ENCODE measurements around the gene CA12.

The CA12 gene

DNA sequence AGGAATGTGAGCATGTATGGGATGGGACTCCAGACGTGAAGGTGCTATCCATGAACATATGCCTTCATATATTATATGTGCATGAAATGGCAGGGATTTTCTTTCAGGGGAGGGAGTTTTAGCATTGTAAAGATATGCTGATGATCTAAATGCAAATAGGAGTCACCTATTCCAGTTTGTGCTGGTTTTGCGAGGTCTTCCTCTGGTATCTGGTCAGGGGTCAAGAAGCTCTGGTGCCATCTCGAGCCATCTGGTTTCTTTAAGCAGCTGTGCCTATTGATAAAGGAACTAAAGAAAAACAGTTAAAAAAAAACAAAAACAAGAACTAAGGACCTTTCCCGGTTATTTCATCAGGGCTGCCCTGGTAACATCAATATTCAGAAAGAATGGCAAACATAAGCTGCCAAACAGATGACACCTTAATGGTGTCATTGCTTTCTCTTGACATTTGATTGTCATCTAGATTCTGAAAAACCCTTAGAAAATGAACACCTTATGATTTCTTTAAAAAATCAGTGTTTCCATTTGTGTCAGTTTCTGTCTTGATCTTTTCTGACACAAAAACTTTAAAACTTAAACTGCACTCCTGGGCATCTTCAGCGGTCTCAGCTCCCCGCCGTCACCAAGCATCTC lies 81.6 kb downstream of the CA12 start:
- DNase-seq, result peak; percentile 14

DNA sequence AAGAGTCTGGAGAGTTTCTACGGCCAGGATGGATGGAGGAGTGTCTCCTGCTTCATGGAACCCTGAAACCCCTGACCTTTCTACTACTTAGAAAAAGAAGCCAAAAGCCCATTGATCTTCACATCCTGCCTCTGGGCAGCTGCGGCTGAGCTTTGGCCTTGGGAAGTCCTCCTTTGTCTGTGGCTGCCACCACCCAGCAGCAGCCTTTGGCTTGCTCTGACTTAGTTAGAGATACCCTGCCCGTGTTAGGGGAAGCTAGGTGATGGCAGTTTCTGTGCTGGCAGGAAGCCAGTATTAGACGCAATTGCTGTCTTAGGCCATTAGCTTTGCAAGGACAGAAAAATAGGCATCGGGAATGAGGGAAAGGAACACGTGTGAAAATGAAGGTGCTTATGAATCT lies 85.5 kb downstream of the CA12 start:
- DNase-seq, result peak; percentile 16

DNA sequence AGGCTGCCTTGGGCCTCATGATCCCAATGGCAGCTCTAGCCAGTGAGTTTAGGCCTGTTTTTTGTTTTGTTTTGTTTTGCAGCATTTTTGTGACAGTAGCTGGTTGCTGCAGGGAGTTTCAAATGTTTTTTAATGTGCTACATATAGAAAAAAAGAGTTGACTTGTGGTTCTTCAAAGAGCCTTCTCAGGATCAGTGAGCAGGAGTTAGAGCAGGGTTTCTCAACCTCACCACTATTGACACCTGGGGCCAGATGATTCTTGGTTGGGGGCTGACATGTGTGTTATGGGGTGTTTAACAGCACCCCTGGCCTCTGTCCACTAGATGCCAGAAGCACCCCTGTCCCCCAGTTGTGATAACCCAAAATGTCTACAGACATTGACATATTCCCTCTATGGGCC lies 86.3 kb downstream of the CA12 start:
- DNase-seq, result no peak

DNA sequence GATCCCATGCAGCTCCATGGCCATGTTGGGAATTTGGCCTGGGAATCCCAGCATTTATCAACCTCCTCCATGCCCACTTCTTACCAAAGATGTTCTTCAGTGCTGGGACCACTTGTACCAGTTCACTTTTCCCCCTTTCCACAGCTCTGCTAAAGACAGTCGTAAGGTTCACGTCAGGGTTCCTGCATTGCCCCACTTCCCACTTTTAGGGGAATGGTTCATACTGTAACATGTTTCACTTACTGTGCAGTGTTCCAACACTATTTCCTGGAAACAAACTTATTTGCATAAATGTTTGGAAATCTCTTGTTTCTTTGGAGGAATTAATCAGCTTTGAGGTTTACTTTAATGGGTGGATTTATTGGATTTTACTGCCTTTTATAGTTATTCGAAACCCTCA lies 87.3 kb downstream of the CA12 start:
- DNase-seq, result no peak

DNA sequence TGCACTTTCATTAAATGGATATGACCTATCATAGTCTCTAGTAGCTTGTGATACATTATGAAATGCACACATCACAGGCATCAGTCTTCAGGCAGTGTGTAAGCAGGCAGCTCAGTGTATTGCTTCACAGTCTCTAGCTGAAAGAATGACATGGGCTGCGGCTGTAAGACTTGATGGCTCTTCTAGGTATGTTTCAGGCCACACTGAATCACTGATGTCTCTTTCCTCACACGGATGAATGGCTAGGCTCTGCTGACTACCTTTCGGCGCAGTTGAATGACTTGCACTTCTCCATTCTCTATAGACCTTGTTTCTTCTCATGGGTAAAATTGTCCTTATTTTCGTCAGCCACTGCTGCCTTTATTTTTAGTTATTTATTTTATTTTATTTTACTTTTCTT lies 88.9 kb downstream of the CA12 start:
- no peak for DNase-seq

DNA sequence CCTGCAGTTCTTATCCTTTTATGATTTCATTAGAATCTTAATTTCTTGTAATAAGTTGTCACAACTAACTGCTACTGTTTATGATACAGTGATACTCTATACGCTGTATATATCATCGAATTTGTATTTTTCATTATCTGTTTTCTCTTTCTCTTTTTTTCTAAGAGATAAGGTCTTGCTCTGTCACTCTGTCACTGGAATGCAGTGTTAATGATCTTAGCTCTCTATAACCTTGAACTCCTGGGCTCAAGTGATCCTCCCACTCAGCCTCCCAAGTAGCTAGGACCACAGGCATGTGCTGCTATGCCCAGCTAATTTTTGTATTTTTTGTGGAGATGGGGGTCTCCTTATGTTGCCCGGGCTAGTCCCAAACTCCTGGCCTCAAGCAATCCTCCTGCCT lies 89.4 kb downstream of the CA12 start:
- no peak for DNase-seq

DNA sequence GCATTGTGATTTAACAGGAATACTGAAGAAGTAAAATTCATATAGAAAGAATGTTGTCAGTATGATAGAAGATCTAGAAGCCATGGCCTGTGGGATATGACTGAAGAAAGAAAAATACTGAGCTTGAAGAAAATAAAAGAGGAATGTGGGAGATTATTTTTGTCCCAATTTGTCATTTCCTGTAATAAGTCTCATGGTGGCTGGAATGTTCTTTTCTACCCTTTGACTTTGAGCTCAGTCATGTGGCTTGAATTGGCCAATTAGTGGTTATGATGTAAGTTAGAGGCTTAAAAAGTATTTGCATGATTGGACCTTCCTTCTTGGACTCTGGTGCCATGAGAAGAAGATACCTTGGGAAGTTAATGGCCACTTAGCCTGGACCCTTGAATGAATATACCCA lies 90.1 kb downstream of the CA12 start:
- DNase-seq, result no peak

DNA sequence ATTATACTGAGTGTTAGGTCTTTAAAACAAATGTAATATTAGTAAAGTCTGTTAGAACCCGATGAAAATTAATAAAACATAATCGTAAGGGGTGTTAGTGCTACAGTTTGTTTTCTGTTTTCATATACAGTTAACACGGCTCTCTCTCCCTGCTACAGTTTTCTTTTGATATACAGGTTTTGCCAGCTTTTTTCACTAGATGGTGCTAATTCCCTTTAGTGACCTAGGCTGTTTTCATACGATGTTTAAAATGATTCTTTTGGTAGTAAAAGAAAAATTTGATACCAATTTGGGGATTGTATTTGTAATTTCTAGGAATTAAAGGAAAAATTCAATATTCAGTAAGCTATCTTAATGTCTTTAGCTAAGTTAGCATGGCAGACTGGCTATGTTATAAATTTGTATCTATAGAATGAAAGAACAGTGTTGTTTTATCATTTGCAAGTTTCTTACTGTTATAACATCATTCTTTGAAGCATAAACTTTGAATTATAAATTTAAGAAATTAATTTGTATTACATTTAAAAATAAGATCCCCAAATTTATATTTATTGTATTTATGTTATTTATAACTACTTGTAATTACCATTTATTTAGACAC lies 92.8 kb downstream of the CA12 start:
- peak; percentile 85 for DNase-seq

DNA sequence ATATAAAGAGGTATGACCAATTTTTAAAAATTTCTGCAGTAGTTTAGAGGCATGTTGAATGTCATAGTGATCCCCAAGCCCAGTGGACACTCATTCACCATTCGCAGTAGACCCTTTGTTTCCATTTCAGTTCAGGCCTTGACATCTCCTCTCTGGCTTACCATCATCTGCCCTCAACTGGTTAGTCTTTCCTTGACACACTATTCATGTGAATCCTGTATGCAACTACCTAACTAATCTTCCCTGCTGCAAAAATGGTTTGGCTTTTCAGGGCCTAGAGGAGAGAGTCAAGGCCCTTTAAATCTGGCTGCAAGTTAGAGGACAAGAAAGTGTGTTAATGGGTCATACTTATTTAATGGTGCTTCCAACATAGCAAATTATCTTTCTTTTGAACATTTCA lies 93.3 kb downstream of the CA12 start:
- no peak for DNase-seq

DNA sequence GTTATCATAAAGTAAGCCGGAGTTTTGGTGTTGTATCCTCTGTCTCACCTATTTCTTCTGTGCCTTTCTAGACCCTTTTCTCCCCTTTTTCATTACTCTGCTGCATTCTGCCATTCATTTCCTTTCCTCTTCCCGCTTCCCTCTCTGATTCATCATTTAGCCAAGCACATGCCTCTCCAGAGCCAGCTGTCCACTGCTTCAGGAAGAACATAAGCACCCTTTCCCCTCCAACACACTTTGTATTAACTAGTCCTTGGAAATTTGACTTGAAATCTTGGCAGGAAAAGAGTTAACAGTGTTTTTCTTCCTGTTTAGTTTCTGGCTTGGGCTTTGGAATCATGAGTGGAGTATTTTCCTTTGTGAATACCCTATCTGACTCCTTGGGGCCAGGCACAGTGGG lies 94.5 kb downstream of the CA12 start:
- DNase-seq, result no peak

DNA sequence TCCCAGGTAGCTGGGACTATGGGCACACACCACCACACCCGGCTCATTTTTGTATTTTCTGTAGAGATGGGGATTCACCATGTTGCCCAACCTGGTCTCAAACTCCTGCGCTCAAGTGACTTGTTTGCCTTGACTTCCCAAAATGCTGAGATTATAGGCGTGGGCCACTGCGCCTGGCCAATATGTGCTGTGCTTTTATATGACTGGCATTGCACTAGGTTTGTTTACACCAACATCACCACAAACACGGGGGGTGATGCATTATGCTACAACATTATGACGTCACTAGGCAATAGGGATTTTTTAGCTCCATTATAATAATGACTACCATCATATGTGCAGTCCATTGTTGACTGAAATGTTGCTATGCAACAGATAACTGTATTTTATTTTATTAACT lies 97.3 kb downstream of the CA12 start:
- DNase-seq, result no peak

DNA sequence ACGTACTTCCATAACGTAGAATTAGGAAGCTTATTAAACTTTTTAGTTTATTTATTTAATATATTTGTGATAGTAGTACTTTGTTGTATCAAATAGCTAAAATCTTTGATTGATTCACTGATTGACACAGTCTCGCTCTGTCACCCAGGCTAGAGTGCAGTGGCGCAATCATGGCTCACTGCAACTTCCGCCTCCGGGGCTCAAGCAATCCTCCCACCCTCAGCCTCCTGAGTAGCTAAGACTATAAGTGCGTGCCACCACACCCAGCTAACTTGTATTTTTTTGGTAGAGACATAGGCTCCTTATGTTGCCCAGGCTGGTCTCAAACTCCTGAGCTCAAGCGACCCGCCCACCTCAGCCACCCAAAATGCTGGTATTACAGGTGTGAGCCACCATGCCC lies 98.5 kb downstream of the CA12 start:
- DNase-seq, result peak; percentile 24

DNA sequence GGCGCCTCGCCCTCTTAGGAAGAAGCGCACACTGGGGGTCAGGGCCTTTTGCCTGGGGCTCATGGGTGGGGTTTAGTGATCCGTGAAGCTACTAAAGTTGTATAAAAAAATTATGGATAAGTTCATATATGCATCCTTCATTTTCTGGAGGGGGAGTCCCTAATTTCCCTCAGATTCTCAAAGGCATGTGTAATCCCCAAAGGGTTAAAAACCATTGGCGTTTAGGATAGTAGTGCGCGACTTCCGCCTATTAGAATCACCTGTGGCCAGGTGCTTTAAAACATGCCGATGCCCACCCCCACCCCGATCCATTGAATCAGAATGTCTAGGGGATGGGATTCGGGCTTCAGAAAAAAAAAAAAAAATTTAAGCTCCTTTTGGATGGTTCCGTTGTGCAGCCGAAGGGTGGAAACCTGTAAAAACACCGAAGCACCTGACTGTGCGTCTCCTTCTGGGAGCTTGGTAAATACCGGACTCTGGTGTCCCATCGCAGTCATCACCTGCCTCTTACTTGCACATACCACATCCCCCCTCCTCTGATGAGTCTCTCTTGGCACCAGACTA lies 103.7 kb downstream of the CA12 start:
- DNase-seq, result peak; percentile 22

DNA sequence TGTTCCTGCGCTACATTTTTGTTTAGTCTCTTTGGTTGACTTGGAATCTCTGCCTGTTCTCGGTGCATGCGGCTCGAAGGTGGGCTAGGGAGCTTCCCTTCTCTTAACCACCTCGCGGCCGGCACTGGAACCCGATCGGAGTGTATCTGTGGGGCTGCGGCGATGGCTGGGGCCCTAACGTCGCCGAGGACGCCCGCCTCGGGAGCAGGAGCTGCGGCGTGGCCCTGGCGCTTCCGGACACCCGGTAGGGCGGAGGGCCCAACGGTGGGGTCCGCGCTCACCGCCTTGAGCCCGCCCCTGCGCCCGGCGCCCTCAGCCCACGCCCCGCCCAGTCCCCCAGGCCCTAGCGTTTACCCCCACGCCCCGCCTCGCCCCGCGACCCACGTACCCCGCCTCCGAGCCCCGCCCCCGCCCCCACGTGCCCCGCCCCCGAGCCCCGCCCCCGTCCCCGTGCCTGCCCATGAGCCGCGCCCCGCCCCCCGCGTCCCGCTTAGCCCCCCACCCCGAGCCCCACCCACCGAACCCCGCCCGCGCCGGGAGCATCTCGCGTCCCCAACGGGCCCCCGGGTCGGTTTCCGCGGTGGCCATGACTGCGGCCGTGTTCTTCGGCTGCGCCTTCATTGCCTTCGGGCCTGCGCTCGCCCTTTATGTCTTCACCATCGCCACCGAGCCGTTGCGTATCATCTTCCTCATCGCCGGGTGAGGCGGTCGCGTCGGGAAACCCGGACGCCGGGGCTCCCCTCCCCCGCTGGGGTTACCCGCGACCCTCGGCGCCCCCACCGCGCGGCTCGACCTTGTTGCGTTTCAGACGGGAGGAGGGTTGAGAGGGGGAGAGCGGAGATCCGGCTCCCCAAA lies 104.4 kb downstream of the CA12 start, which contains the start of gene APH1B:
TSS of gene APH1B (plus strand) at position 568 of the 855 bp plus-strand sequence. CDS start at position 587, 19 bp downstream.
- DNase-seq, result peak; percentile 96

DNA sequence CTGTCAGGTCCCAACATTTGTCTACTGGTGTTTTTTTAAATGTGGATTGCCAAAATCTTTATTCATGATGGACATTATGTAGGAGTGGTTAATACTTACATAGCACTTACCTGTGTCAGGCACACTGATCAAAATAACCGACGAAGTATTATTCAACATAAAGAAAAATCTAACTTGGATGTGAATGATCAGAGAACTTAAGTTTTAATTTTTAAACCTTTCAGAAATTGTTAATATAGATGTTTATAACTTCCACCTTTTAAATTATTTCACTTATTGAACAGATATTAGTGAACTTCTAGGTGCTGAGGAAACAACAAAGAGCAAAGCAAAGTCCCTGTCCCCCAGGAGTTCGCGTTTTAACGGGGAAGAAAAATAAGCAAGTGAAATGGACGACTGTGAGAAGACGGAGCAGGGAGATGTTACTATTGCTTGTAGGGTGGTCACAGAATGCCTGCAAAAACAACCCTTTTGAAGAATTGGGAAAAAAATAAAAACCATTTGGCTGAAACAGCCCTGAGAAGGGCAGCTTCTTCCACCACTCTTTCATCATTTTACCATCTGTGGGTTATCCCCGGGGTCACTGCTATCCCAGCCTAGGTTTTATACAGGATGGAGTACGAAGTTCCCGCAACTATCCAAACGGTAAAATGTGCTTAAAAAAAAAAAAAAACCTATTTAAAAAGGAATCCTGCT lies 105.2 kb downstream of the CA12 start:
- peak; percentile 41 for DNase-seq

DNA sequence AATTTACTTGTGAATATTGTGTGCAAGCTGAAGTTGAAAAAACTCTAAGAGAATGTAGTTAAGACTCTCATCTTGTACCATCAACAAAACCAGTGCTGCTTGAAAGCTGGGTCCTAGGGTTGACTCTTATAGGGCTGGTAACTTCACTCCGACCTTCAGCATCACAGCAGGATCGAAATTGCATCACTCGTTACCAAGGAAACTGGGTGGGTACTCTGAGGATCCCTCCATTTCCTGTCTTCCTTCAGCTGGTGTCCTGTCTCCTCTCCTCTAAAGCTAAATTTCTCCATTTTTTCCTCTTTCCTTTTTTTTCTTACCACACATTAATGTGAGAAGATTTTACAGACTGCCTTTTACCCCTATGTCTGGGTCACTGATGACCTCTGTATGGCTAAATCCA lies 107.2 kb downstream of the CA12 start:
- DNase-seq, result peak; percentile 19

Data from hematopoietic multipotent progenitor cell treated with erythropoietin and hydrocortisone succinate and interleukin-3 and kit ligand, for 4 days (in vitro differentiated cells).